Amniotic epithelial cell (primary cell): ENCODE results near the gene ZNF800.

Experiments used
- DNase-seq: peaks from one replicate; pipeline ENCODE4 v3.0.0-alpha.2; 2010; ENCODE audit warnings: low read depth

The ZNF800 gene

DNA sequence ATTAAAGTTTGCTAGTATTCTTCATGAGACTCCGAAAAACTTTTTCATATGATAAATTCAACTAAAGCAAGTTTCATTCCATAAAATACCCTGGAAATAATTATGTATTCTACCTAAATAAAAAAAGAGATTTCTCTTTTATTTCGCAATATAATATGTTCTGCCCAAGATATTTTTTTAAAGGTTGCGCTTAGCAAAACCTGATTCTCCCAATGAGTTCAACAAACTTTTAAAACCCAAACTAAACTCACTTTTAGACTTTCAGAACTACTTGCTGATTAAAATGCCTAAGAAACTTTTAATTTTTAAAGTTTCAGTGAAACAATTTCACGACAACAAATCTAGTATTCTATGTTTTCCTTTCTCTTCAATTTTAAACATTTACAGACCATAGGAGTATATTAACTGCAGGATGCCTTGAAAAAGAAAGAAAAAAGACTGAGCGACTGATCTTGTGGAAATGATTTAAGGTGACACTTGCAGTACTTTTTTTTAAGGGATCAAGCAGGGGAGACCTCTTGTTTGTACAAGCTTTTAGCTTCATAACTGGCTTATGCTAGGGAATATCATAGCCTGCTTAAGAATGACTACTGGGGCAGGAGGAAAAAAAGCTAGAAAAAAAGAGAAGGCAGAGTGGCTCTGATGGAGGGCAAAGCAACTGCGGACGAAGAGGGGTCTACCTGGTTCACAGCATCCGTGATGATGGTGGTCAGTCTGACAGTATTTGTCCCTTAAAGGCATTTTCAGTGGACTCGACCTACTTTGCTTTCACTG lies 1.5 kb downstream of the ZNF800 start:
- DNase-seq: no peak

DNA sequence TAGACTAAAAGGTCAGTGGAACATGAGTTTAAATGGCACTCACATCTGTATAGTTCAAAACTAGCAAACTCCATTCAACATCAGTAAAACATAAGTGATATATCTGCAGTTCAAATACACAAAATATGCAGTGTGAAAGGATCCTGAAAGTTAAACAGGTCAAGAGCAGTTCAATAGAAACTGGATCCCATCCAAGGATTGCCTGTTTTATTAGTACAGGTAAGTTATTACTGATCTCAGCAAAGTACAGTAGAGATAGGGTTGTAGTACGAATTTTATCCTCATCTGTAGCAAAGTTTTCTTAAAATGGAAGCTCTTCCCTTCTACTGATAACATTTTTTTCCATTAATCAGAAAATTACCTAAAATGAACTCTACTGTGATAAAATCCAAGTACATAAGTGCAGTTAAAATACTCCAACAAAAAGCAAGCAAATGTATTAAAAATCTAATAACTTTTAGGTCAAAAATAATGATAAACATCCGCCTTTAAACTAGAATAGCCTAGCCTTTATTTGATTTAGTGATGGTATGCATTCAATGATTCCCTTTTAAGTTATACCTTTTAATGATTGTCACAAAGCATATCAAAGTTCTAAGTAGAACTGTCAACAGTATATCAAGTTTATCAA lies 2.2 kb downstream of the ZNF800 start:
- DNase-seq: no peak

DNA sequence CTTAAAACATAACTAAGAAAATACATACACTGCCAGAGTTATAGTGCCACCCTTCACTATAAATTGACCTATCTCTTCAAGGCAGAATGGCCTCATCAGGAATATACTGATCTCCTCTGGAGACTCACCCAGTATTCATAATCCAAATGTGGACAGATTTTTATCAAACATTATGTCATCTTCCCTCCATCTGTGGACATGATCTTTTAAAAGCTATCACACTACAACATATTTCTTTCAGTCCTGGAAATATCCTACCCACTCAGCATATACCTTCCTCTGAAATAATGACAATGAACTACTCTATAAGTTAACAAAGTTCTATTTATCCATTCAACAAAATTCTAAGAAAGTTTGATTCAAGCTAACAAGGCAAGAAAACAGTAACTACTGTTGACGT lies 3.2 kb downstream of the ZNF800 start:
- no peak for DNase-seq

DNA sequence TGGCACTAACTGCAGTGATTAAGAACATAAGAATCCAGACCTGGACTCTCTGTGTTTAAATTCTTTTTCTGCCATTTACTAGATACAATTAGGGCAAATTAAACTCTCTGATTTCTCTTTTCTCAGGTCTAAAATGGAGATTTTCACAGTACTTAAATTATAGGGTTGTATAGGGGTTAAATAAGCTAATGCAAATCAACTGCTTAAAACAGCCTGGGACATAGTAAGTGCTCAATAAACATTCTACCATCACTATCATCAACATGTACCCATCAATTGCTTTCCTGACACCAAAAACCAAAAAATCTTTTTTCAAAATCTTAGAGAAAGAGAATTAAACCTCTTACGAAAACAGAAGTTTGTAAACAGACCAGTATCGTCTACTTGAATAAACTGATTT lies 4.5 kb downstream of the ZNF800 start:
- DNase-seq: peak; percentile 9

DNA sequence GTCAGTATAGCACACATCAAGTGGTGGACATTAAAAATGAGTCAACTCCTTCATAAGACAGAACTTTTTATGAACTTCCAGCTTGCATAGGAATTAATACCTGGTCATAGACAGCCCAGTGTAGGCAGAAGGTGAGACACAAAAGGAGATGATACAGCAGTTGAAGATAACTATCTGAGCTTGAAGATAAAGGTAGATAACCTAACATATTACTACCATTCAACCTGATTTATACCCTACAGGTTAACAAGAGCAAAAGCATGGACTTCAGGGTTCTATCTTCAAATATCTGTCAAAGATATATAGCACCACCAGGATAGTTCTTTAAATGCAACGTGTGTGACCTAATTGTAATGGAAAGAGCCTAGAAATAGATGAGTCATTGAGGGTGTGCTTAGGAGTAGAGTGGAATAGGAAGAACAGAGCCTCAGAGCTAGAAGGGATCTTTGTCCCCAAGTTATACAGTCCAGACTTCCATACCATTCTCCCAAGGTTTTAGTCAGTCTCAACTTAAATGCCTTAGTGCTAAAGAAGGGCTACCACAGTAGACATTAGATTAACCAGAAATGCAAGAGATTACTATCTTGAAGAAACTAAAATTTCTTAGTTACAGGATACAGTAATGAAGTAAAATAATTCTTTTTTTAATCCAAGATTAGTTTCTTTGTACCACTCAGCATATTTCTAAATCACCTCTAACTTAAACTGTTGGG lies 9.2 kb downstream of the ZNF800 start:
- DNase-seq: peak; percentile 44

DNA sequence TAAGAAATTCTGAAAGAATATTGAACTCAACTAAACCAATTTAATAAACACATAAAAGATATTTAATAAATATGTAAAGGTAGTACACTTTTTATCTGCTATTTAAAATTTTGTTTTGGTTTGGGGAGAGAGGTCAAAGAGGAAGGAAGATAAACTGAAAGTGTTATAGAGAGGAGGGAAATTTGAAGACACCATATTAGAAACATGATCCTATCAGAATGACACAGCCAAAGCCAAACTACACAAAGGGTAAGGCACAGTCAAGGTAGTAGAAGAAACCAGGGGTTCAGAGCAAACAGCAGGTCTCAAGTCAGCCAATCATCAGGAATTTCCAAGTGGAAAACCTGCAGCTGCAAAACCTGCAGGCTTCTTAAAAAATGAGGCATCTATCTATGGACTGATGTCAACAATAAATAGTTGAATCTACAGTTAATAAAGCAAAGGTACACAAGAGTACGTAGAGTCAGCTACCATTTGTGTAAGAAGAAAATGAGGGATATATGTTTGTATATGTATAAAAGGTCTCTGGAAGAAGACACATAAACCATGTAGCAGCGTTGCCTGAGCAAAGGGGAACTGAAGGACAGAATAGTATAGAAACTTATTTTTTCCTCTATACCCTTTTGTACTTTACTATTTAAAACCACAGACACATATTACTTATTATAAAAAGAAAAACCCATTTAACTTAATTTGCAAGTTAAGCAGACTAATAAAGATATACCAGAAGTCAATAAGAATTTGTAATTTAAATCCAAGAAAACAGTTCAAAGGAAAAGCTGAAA lies 10.0 kb downstream of the ZNF800 start:
- DNase-seq: no peak

DNA sequence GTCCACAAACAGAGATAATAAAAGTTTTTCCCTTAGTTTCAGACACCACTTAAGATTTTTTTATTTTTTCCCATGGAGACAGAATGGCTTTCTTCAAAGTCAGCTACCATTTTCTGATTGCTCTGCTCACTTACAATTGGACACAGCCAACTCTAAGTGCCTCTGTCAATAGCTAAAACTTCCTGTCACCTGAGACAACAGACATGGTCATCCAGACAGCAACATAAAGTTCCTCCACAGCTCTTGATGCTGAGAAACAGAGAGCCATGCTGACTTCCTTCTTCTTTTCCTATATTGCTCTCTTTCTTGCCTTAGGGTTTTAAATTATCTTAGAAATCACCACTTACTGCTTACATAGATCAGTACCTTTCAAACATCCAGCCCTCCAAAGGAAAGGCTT lies 12.0 kb downstream of the ZNF800 start:
- DNase-seq: no peak

DNA sequence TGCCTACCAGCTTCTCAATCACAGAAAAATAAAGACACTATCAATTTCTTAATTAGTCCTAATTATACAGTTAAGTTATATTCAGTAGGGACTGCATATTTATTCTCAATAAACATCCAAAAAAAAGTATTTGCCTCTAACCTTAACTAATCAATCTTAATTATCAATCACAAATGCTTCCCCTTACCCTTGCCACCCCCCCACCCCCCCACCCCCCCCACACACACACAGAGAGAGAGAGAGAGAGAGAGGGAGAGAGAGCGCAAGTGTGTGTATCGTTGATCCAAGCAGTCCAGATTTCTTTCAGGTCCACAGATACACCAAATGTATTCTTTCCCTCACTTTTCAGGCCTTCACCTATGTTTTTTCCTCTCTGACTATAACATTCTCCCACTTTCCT lies 12.9 kb downstream of the ZNF800 start:
- no peak for DNase-seq

DNA sequence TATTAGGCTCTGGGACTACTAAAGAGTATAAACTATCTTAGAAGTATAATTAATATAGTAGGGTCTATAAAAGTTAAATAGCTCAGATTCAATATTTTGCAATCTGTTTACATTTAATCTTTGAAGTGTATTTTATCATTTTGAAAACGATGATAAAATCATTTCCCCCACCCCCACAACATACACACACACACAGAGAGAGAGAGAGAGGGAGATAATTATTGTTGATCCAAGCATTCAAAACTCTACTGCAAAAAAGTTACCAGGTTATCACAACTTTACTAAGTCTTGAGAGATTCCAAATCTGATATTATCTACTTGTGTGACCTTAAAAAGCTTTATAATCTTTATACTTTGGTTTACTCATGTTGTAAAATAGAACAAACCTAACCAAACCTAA lies 14.0 kb downstream of the ZNF800 start:
- DNase-seq: no peak

DNA sequence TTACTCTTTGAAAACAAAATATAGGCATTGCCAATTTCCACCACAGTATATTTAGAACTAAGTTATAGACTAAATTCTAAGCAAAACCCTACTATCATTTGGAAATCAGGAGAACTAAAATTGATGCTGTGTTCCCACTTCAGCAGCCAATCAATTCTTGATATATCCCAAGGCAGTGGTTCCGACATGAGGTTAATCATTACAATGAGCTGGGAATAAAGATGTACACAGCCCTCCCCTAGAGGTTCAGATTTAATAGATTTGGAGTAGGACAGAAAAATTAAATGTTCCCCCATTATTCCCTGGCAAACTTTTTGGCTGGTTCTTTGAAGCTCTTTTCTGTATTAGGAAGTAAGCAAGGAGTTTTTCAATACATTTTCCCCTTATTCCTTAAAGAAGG lies 15.1 kb downstream of the ZNF800 start:
- no peak for DNase-seq

DNA sequence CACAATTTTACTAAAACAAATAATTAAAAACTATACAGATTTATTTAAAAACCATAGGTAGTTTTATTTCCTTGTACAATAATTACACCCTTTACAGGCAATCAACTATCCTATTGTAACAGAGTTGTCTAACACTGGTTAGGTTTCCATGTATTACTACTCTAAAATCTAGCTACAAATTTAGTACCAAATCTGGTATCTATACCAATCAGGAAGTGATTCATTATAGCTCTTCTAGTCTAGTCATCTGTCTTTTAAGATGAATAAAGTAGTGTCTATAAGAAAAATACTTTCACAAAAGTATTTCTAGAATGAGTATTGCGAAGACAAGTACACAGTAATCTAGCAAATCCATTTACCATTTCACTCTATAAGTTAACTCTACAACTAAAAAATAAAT lies 16.9 kb downstream of the ZNF800 start:
- no peak for DNase-seq

DNA sequence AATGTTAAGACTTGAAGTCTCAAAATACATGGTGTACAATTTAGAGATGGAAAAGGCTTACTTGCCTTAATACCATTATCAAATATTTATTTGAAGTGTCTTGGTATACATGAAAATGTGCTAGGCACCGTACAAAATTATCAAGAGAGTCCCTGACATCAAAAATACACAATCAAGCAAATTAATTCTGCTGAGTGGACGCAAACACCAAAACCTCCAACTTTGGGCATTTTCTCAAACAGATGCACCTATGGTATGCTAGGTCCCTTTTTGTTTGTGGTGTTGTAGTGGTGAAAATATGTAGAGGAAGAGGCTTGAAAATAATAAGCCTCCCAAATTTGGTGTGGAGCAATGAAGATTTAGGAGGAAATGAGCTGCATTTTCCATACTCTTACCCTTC lies 24.8 kb downstream of the ZNF800 start:
- no peak for DNase-seq

DNA sequence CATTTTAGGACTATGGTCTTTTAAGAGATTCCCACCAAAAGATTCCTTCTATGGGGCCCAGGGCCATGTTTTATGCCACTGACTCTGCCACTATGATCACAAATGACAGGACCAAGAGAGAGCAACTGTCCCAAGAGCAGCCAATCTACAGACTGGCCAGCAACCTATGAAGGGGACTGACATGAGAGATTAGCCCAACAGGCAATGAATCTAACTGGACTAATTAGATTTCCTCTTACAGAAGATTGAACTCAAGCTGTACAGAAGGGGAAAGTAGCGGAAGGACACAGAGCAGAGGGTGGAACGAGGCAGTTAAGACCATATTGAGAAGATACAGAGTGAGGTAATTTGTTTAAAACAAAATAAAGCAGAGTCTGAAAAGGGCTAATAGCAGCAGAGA lies 25.8 kb downstream of the ZNF800 start:
- no peak for DNase-seq

DNA sequence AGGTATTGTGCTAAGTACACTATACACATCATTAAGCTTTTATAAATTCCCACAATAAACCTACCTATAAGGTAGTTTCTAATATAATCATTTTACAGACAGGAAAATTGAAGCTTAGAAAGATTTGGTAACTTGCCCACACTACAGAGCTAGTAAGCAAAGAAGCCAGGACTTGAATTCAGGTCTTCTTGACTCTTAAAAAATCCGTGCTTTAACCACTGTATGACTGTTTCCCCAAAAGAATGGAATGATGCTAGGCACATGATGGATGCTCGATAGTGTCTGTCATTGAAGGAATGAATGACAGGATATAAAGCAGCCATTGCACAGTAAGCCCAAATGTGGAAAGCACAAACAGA lies 26.6 kb downstream of the ZNF800 start:
- DNase-seq: no peak

DNA sequence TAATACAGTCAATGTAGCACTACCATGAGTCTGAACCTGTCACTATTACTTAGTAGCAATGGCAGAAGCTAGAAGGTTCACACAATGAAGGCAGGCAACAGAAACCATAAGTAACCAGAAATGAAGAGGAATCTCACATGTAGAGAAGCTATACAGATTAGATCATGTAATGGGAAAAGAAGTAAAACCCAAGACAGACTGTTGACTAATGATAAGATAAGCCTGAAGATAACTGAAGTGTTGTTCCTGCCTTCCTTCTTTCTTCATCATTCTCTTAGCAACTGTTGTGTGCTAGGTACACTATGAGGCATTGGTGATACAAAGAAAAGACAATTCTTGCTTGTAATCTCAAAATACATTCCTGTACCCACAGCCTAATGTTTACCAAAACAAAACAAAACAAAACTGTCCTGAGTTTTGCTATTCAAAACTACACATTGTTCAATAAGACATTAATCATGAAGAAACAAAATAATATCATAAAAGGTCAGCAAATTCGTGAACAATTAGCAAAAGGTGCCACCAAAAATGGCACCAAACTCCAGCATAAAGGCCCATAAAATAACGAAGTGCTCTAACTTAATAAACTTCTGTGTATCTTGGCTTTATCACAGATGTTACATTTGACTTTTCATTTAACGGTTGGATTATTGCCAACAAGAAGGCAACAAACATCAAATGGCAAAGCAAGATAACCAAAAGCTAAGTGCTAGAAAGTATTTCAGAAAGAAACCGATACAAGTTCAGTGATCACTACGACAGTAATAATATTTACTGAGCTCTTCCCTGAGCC lies 27.1 kb downstream of the ZNF800 start:
- DNase-seq: peak; percentile 70

DNA sequence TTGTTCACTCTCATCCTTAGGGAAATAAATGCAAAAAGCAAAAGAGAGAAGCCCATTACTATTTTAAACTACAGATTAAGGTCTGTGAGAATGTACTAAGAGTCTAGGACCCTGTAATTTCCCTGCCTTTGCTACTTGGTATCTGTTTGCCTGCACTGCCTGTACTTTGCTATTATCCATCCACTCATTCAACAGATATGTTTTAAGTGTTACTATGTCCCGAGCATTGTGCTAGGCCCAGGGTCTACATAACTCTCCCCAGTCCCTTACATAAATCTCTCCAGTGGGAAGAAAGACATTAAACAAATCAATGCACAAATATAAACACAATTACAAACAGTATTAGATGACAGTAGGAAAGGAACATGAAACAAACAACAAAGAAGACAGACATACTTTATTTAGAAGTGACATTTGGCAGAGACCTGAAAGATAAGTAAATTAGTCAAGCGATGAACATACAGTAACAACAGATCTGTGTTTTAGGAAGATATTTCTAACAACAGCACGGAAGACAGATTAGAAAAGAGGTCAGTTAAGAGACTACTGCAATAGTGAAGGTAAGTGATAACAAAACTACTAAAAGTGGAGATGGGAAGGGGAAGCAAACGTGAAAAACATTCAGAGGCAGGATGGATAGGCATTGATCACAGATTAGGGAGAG lies 30.0 kb downstream of the ZNF800 start:
- no peak for DNase-seq

DNA sequence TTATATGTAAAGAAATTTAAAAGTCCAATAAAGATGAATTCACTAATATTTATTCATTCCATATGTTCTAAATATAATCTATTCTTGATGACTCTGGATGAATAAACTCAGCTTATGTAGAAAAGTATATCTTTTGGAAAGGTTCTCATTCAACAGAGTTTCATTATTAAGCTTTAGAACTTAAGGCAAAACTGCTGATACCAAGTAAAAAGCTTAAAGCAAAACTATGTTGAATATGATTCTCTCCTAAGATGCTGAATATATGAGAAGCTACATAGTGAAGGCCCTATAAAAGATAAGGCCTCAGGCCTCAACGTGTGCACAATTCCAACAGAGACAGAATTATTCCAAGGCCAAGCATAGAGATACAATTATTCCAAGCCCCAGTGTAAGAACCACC lies 30.8 kb downstream of the ZNF800 start:
- DNase-seq: no peak

DNA sequence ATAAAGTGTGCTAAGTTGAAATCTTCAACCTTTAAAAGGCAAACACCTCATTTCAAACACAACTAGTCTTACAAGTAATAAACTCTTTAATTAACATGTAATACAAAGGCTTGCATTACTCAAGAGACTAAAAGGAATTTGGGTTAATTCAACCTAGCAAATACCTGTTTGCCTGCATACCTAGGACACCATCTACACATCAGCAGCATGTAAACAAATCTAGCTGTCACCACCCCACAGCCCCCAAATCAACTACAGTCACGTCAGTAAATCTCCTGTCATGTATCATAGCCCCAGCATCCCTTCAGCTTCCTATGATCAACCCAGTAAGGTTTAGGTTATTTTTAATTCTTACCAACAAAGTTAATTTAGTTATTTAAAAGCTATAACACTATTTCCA lies 33.5 kb downstream of the ZNF800 start:
- no peak for DNase-seq

DNA sequence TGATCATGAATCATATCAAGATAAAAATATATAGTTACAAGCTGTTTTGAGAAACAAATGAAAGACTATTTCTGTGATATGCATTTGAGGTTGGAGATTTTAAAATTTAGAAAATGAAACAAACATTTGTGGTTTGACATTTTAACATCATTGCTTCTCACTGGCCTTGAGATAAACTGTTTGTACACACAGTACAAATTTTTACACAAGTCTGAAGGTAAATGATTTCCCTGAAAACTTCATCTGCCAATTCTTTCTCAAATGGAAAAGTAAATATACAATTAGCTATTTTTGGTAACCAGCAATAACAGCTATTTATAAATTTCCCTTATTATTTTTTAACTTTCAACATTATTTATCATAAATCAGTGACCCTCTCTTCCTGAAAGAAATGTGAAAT lies 38.6 kb downstream of the ZNF800 start:
- no peak for DNase-seq

DNA sequence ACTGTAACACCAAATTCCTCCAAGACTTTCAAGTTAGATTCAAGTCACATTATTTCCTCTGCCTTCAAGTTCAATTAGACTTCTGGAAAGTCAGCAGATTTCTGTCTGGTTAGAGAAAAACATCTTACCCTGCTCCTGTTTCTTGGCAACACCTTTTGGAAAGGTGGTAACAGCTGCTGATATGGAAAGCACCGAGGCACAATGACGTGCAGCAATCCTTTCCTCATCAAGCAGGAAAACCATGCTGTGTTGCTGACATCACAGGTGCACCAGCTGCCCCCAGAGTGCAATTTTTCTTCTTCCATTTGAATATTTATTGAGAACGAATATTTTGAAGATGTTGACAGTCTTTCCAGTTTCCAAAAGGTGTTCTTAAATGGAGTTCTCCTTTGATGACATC lies 41.9 kb downstream of the ZNF800 start:
- no peak for DNase-seq

DNA sequence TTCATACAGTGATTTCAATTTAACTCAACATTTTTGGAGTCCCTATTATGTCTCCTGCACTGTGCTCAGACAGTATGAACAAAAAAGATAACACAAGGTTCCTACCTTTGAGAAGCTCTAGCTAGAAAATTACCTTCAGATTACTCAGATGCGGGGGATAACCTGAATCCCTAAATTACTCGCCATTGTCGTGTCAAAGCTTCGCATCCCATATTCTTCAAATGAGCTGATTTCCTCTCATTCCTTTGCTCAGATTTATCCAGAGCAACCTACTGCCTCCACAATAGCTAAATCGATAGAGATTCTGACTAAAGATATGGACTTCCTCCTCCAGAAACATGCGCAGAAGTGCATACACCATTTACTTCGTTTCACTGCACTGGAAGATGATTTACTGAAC lies 42.6 kb downstream of the ZNF800 start:
- no peak for DNase-seq
